ENCODE measurements around the gene KRT83.
"Not testable (repeated sequence)": the region's sequence is repeated elsewhere in the genome, so short reads cannot be mapped to it uniquely, and the experiment has no call there.

The KRT83 gene

GRCh38 chr12:52332381-52332780 lies 11.2 kb upstream of the KRT83 start:
- no peak for DNase-seq (ENCODE audit: low spot score)

DNA sequence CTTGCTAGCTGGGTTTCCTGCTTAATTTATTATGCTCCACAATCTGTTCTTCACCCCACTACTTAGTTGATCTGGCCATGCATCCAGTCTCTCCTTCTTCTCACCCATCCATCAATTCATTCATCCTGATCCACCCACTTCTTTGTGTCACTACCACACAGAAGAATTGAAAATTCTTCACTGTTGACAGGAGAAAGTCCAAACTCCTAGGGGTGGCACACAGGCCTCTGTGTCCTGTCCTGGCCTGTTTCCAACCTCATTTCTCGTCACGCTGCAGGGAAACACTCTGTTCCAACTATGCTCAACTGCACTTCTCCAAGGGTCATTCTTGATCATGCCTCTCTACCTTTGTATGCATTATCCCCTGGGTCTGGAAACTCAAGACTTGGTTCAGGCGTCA lies 10.6 kb upstream of the KRT83 start:
- no peak for DNase-seq (ENCODE audit: low spot score)

GRCh38 chr12:52331039-52331438 lies 9.8 kb upstream of the KRT83 start:
- no peak for DNase-seq (ENCODE audit: low spot score)

- DNase-seq (ENCODE audit: low spot score), result no peak
These were observed 6.8 kb upstream of the KRT83 start for GRCh38 chr12:52327830-52328500.

DNA sequence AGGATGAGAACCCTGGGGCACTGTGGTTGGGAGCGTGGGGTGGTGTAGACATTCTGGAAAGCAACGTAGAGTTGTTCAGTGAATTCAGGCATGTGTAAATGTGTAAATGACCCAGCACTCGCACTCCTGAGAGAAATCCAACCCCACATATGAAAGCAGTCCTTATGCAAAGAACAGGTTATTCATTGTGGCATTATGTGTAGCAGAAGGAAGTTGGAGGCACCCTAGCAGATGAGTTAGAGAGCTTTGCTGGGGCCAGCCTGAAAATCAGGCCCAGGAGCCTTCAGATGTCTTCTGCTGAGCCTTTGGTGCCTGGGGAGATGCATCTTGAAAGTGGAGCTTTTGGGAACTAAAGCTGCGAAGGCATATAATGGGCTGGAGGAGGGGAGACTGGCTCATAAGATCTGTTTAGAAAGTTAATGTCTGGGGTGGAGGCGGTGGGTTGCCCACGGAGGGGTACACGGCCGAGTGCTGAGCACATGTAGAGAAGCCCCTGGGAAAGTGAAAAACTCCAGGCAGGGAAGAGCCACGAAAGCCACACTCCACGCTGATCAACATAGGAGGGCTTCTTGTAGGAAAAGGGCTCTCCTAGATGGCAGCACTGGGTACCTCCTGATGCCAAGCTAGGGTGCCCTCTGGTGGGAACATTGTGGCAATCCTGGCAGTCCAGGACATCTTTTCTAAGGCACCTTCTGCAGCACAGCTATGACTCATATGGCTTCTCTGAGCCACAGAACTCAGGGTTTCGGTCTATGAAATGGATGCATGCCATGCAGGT lies 6.0 kb upstream of the KRT83 start:
- DNase-seq (ENCODE audit: low spot score), result peak; percentile 96

- no peak for DNase-seq (ENCODE audit: low spot score)
These were observed 2.9 kb upstream of the KRT83 start for GRCh38 chr12:52324153-52324444.

DNA sequence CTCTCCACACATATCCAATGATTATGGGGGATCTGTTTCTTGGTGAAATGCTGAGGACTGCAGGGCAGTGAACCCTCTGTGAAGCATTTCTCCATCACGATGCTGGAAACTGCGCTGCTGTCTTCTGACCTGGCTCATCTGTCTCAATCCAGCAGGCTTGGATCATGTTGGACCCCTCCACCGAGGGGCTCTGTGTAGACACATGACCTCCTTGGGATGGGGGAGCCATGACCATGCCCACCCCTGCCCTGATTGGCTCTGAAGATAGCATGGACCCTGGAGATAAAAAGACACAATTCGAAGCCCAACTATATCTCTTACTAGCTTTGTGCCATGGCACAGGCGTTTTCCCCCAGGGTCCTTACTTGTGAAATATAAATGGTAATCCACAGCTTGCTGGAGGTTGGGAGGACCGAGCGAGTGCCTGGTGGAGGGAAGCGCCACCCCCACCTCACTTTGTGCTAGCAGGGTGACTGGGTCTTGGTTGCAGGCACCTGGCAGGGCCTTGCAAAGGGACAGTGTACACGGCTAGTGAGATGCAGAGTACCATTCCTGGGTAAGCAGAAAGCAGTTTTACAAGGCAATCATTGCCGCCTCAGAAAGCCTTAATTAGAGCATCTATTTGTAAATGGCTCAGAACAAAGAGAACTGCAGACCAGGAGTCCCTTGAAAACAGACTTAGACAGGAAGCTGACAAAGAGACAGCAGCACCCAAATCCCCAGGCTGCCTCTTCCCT lies 2.4 kb upstream of the KRT83 start:
- no peak for DNase-seq (ENCODE audit: low spot score)

DNA sequence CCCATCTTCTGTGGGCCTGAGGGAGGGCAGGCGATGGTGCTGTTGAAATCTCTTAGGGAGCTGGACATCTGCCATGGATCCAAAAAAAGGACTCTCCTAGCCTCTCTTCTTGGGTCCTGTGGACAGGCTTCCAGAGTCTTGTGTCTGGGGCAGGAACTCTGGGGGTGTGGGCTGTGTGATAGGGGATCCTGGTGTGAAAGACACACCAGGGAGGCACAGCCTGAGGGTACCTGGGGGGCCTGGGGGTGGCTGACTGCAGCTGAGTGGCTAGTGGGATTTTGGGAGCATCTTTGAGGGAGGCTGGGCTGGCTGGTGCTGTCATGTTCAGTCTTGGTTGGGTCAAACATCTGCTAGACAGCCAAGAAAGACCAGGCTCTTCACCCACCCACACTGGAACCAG lies 1.8 kb upstream of the KRT83 start:
- DNase-seq (ENCODE audit: low spot score), result no peak

DNA sequence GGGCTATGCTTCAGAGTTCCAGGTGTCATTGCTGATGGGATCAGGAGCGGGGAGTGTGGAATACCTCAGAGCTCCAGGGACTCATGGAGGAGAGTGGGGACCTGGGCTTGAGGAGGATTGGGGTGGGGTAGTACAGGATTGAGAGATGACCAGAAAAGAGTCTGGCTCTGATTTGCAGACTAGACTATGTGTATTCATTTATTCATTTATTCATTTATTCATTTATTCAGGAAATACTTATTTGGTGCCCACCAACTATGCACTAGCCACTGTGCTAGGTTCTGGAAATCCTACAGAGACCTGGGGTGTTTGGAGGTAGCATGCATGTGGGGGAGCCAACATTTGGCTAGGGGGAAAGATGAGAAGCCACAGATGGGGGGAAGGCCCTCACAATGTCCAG lies 871 bp upstream of the KRT83 start:
- no peak for DNase-seq (ENCODE audit: low spot score)

GRCh38 chr12:52321418-52321817 lies 220 bp upstream of the KRT83 start:
- no peak for DNase-seq (ENCODE audit: low spot score)

- DNase-seq (ENCODE audit: low spot score), result no peak
These were observed 2.1 kb downstream of the KRT83 start for GRCh38 chr12:52319097-52319496.

- no peak for DNase-seq (ENCODE audit: low spot score)
These were observed 2.8 kb downstream of the KRT83 start for GRCh38 chr12:52318241-52318990.

GRCh38 chr12:52317468-52318052 lies 3.6 kb downstream of the KRT83 start:
- DNase-seq (ENCODE audit: low spot score), result no peak

DNA sequence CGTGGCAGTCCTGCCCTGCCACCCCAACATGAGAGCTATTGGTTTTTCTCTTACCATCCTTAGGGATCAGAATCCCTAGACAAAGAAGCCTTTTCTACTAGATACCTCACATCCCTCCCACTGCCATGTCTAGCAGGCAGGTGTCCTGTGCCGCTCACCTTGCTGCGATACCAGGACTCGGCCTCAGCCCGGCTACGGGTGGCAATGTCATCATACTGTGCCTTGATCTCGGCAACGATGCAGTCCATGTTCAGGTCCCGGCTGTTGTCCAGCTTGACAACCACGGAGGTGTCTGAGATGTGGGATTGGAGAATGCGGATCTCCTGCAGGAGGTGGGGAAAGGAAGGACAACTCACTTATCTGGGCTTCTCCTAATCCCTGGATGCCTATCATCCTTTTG lies 4.5 kb downstream of the KRT83 start:
- no peak for DNase-seq (ENCODE audit: low spot score)

DNA sequence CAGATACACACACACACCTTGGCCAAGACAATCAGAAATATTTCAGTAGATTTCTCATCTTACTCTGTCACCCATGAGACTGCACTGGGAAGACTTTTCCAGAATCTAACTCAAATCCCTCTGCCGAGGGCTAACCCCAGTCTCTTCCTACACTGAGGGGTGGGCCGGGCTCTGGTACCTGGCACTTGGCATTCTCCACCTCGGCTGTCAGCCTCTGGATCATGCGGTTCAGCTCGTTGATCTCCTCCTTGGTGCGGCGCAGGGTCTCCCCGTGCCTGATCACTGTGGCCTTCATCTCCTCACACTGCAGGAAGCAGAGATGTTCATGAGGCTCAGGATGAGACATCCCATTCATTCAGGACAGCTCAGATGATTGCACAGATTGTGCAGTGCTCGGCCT lies 4.9 kb downstream of the KRT83 start:
- DNase-seq (ENCODE audit: low spot score), result no peak

- not testable (repeated sequence) for DNase-seq (ENCODE audit: low spot score)
These were observed 5.5 kb downstream of the KRT83 start for GRCh38 chr12:52315721-52316120.

GRCh38 chr12:52314511-52314910 lies 6.7 kb downstream of the KRT83 start:
- DNase-seq (ENCODE audit: low spot score), result no peak

- DNase-seq (ENCODE audit: low spot score), result no peak
These were observed 7.3 kb downstream of the KRT83 start for GRCh38 chr12:52313926-52314325.

GRCh38 chr12:52313461-52313860 lies 7.7 kb downstream of the KRT83 start:
- no peak for DNase-seq (ENCODE audit: low spot score)

DNA sequence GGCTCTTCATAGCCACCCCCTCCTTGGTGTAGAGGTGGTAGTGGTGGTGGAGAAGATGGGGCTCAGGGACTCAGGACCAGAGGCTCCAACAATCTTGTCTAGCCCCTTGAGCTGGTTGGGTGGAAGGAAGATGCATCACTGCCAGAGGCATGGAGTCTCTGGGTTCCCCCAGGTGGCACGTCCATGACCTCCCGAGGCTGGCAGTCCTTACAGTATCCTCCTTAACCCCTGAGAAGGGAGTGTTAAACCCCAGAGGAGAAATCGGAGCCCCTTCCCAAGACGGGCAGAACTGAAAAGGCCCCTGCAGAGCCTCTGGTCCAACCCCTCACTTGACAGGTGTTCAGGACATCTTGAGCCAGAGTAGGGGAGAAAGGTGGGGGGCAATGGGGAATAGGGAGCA lies 9.1 kb downstream of the KRT83 start:
- DNase-seq (ENCODE audit: low spot score), result no peak

GRCh38 chr12:52311285-52311648 lies 9.9 kb downstream of the KRT83 start:
- no peak for DNase-seq (ENCODE audit: low spot score)

- no peak for DNase-seq (ENCODE audit: low spot score)
These were observed 10.4 kb downstream of the KRT83 start for GRCh38 chr12:52310622-52311284.
